HG03108 (cell line): Measurements from ENCODE around the gene SPATA46.
"Not testable (repeated sequence)": the region's sequence is repeated elsewhere in the genome, so short reads cannot be mapped to it uniquely, and the experiment has no call there.

Experiments
- ATAC-seq: cut with Tn5 transposase; IDR thresholded peaks from one replicate; pipeline ENCODE4 v1.9.1; 2021; ENCODE audit warnings: moderate library complexity; ENCODE audit not compliant: unreplicated experiment

Gene SPATA46

DNA sequence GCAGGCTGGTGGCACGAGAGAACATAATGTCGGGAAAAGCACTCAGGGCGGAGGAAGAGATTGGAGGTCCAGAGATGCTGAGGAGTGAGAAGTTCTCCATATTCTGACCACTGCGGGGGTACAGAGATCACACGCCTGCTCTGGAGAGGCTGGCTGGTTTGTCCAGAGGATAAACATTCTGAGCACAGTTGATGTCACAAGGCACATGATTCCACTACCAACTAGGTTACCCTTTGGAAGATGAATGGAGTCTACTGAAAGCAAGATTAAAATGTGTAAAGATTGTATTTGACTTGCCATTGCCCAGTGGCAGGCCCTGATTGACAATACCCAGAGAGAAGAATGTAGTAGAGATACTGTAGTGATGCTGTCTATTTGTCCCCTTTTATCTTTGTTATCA lies at the start of gene SPATA46:
SPATA46 (minus strand) TSS at position 164 of the 400 bp plus-strand sequence; CDS start at position 100, 64 bp downstream.
- no peak for ATAC-seq

DNA sequence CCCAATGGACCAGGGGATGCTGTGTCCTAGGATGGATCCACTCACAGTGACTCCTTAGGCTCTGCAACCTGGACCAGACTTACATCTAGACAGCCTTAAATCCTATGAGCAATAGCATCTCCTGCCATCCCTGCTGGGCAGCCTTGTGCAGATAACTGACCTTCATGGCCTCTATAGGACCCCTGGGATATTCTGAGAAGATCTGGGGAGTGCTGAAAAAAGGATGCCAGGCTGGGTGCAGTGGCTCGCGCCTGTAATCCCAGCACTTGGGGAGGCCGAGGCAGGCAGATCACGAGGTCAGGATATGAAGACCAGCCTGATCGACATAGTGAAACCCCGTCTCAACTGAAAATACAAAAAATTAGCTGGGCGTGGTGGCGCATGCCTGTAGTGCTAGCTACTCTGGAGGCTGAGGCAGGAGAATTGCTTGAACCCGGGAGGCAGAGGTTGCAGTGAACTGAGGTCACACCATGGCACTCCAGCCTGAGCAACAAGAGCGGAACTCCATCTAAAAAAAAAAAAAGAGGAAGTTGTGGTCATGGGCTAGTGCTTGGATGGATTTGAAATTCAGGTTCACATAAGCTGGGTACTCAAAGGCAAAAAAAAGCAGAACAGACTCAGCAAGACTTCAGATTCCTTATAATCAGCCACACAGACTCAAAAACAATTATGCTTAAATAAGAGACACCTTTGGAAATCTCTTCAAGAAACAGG lies 46.2 kb upstream of the SPATA46 start:
- ATAC-seq: no peak

- ATAC-seq: no peak
Observed at GRCh38 chr1:162421258-162422164, 44.9 kb upstream of the SPATA46 start.

- no peak for ATAC-seq
Observed at GRCh38 chr1:162420120-162420519, 43.5 kb upstream of the SPATA46 start.

GRCh38 chr1:162419450-162419931 lies 42.8 kb upstream of the SPATA46 start:
- ATAC-seq: not testable (repeated sequence)

GRCh38 chr1:162418584-162418983 lies 41.9 kb upstream of the SPATA46 start:
- ATAC-seq: not testable (repeated sequence)

GRCh38 chr1:162417650-162418049 lies 41.0 kb upstream of the SPATA46 start:
- no peak for ATAC-seq

- ATAC-seq: no peak
Observed at GRCh38 chr1:162416909-162417308, 40.3 kb upstream of the SPATA46 start.

DNA sequence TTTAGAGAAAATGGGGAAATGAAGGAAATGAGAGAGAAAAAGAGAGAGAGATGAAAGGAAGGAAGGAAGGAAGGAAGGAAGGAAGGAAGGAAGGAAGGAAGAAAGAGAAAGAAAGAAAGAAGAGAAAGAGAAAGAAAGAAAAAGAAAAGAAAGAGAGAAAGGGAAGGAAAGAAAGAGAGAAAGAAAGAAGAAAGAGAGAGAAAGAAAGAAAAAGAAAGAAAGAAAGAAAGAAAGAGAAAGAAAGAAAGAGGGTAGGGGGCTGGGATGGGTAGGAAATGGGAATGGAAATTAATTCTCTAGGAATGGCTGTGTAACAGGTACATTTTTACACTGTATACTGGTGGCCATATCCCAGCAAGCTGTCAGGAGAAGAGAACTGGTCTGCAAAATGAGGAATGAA lies 39.6 kb upstream of the SPATA46 start:
- no peak for ATAC-seq

DNA sequence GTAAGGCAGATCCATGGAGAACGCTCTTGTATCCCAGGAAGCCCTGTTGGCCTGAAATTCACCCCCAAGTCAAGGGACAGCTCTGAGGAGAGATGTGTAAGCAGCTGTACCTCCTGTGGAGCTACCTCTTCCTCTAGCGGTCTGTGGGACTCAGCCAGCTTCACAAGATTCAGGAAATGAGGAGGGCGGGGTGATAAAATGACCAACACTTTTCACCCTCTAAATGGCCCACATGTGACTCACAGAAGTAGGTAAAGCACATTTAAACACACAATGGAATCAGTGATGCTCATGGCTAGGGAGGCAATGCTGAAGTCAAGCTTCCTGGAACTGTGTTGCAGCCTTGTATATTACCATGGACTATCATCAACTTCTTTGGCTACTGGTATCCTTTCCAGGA lies 35.3 kb upstream of the SPATA46 start, which contains the start of gene SH2D1B:
SH2D1B (minus strand) TSS at position 135 of the 400 bp plus-strand sequence; CDS start at position 15, 120 bp downstream.
- ATAC-seq: no peak

- ATAC-seq: no peak
Observed at GRCh38 chr1:162407539-162407938, 30.9 kb upstream of the SPATA46 start.

DNA sequence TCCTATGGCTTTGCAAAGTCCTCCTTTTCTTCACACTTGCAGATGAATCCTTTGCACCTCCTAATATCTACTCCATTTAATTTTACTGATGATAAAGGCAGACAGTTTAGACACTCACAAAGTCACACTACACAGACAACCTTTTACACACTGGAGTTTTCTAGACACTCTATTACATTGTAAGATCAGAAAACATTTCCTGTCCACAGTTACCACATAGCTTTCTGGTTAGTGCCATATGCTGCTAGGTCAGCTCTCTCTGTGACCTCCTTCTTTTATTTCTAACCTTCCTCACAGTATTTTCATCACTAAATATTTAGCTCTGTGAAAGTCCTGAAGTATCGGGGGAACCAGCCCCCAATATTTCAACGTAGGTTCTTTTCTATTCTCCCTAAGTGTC lies 30.2 kb upstream of the SPATA46 start:
- ATAC-seq: no peak

DNA sequence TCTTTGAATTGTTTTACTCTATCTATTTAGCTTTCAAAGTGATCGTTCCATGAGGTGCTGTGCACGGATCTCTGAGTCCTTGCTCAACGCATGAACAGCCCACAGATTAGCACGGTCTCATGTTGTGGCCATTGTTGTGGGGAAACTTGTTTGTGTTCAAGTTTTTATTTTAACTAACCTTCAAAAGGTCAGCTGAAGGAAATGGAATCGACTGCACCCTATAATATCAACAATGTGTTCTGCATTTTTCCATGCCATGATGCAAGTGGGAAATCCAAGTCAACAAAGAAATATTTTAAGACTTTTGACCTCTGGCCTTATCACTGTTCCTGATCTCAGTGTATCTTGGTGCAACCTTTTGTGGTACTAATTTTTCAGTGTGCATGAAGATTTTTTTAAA lies 29.1 kb upstream of the SPATA46 start:
- no peak for ATAC-seq

- no peak for ATAC-seq
Observed at GRCh38 chr1:162404550-162405160, 28.0 kb upstream of the SPATA46 start.

- ATAC-seq: no peak
Observed at GRCh38 chr1:162400790-162401355, 24.2 kb upstream of the SPATA46 start.

- no peak for ATAC-seq
Observed at GRCh38 chr1:162398999-162399580, 22.4 kb upstream of the SPATA46 start.

- no peak for ATAC-seq
Observed at GRCh38 chr1:162397943-162398560, 21.4 kb upstream of the SPATA46 start.

DNA sequence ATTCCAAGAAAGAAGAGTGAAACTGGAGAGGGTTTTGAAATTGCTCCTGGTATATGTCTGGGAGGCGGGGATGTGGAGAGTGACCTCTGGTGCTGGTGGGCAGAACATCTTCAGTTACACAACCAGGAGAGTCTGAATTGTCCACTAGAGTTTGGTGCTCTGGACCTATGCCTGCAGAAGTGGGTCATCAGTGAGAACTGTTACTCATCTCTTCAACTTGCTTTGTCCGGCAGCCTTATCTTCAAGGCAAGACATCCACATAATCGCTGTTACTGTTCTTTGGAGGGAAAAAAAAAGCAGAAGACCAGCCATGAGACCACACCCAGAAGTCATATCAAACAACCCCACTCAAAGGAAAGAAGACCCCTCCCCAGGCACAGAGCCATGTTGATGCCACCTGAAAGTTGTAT lies 20.4 kb upstream of the SPATA46 start:
- no peak for ATAC-seq

DNA sequence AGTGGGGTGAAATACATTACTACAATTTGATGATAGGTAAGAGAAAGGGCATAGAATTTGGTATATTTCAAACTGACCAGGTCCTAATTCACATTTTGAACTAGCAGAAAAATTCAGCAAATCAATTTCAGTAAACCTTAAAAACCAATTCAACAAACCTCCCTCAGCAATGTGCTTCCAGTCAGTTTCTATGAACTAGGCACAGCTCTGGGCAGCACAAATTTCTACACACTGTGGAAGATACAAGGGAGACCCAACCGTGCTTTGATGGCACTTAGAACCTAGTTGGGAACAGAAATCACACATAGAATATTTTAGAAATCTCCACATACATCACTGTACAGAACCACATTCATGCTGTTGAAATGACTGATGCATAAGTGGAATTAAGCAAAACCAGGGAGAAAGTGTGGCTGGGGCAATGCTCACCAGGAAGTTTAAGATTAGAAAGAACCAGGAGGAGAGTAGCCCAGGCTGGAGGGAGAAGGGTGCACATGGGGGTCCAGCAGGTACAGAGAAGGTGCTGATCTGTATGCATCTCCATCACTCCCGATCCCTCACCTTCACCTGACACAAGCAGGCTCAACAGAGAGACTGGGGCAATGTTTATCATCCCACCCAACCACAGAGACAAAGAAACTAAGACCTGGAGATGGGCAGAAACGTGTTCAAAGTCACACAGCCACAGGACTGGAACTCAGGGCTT lies 19.7 kb upstream of the SPATA46 start:
- no peak for ATAC-seq
